ENCODE data around the gene EFCAB12.

The EFCAB12 gene

GRCh38 chr3:129461022-129461421 lies 32.6 kb upstream of the EFCAB12 start:
- no peak for TF ChIP-seq POLR2A (IDR thresholded peaks at IDR 0.05; ENCODE audit: low read length)
- peak; percentile 46 to 71 for DNase-seq

GRCh38 chr3:129460572-129460971 lies 32.1 kb upstream of the EFCAB12 start:
- DNase-seq = peak; percentile 39 to 52
- TF ChIP-seq GATA1 (IDR thresholded peaks at IDR 0.05; ENCODE audit: low read depth, low read length) (no peak), POLR2A (IDR thresholded peaks at IDR 0.05; ENCODE audit: low read length) (no peak)

DNA sequence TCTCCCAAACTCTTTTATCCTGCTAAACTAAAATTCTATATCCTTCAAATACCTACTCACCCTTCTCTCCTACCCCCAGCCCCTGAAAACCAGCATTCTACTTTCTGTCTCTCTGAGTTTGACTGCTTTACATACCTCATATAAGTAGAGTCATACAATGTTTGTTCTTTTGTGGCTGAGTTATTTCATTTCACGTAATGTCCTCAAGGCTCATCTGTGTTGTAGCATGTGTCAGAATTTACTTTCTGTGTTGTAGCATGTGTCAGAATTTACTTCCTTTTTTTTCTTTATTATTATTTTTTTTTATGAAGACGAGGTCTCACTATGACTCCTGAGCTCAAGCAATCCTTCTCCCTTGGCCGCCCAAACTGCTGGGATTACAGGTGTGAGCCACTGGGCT lies 31.7 kb upstream of the EFCAB12 start:
- TF ChIP-seq POLR2A (IDR thresholded peaks at IDR 0.05; ENCODE audit: low read length) (no peak), GATA1 (IDR thresholded peaks at IDR 0.05; ENCODE audit: low read depth, low read length) (no peak)
- DNase-seq = no peak

- no peak for TF ChIP-seq GATA1 (IDR thresholded peaks at IDR 0.05; ENCODE audit: low read depth, low read length)
- no peak for TF ChIP-seq POLR2A (IDR thresholded peaks at IDR 0.05; ENCODE audit: low read length)
- DNase-seq = peak in 1 of 2 experiments; percentile 21
Observed at GRCh38 chr3:129453732-129454131, 25.3 kb upstream of the EFCAB12 start.

GRCh38 chr3:129449279-129450115 lies 21.1 kb upstream of the EFCAB12 start:
- no peak for DNase-seq
- TF ChIP-seq POLR2A (IDR thresholded peaks at IDR 0.05; ENCODE audit: low read length) (no peak), GATA1 (IDR thresholded peaks at IDR 0.05; ENCODE audit: low read depth, low read length) (no peak)

DNA sequence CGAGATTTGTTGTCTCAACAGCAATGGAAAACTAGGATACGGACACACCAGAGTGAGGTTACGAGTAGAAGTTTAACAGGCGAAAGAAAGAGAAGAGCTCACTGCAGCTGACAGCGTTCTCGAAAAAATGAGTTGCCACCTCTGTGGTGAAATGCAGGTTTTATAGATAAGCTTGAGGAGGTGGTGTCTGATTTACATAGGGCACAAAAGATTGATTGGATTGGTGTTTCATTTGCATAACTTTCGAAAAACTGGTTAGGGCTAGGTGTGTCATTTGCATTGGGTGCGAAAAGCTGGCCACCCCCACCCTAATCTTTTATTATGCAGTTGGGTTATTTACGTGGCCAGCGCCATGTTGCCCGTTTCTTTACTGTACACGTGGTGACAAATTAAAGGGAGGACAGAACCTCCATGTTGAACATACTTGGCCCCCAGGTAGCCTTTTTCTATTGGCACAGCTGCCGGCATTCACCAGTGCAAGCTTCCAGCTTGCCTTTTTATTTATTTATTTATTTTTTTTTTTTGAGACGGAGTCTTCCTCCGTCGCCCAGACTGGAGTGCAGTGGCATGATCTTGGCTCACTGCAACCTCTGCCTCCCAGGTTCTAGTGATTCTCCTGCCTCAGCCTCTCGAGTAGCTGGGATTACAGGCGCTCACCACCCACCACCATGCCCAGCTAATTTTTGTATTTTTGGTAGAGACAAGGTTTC lies 19.9 kb upstream of the EFCAB12 start:
- no peak for TF ChIP-seq GATA1 (IDR thresholded peaks at IDR 0.05; ENCODE audit: low read depth, low read length)
- no peak for TF ChIP-seq POLR2A (IDR thresholded peaks at IDR 0.05; ENCODE audit: low read length)
- DNase-seq = no peak

DNA sequence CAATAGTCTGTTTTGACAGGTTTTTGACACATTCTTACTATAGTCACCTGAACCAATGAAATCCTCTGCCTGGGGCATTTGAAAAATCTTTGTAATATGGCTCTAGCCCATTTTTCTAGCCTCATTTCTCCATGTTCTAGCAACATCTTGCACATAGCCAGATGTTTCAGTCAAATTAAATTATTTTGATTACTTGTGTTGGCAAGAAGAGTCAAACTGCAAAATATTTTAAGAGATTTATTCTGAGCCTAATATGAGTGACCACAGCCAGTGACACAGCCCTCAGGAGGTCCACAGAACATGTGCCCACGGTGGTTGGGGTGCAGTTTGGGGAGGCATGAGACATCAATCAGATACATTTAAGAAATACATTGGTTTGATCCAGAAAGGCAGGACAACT lies 18.5 kb upstream of the EFCAB12 start:
- DNase-seq = no peak
- TF ChIP-seq POLR2A (IDR thresholded peaks at IDR 0.05; ENCODE audit: low read length) = no peak
- TF ChIP-seq GATA1 (IDR thresholded peaks at IDR 0.05; ENCODE audit: low read depth, low read length) = no peak

DNA sequence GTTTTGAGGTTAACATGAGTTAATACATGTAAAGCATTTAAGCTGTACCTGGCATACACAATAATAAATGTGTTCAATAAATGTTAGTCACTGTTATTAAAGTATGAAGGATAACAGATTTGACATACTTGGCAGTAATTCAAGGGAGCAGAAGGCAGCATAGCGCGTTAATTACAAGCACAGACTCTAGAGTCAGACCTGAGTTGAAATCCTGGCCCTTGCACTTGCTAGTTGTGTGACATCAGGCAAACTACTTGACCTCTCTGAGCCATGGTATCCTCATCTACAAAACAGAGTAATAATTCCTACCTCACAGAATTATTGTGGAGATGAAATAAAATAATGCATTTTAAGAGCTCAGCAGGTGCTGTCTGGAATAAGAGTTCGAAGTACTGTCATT lies 17.0 kb upstream of the EFCAB12 start:
- no peak for DNase-seq

DNA sequence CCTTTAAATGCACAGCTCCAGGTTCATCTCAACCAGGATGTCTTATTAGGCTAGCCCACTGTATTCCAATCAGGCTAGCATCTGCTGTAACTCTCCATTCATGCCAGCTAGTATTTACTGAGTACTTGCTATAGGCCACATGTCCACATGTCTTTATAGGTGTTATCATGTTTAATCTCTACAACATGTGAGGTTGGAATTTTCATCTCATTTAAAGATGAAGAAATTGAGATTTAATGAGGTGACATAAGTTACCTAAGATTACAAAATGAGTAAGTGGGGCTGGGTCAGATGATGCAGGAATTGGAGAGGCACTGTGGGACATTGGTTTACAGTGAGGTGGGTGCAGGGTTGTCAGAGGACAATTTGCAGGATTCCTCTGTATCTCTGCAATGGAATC lies 14.5 kb upstream of the EFCAB12 start:
- peak in 1 of 2 experiments; percentile 29 for DNase-seq
- no peak for TF ChIP-seq GATA1 (IDR thresholded peaks at IDR 0.05; ENCODE audit: low read depth, low read length)
- no peak for TF ChIP-seq POLR2A (IDR thresholded peaks at IDR 0.05; ENCODE audit: low read length)

More for the DNA sequence above, 17.0 kb upstream of the EFCAB12 start:
- TF ChIP-seq GATA1 (IDR thresholded peaks at IDR 0.05; ENCODE audit: low read depth, low read length) (no peak), POLR2A (IDR thresholded peaks at IDR 0.05; ENCODE audit: low read length) (no peak)

GRCh38 chr3:129442486-129442885 lies 14.1 kb upstream of the EFCAB12 start:
- no peak for TF ChIP-seq POLR2A (IDR thresholded peaks at IDR 0.05; ENCODE audit: low read length)
- TF ChIP-seq GATA1 (IDR thresholded peaks at IDR 0.05; ENCODE audit: low read depth, low read length) = no peak
- no peak for DNase-seq

- DNase-seq = no peak
- TF ChIP-seq GATA1 (IDR thresholded peaks at IDR 0.05; ENCODE audit: low read depth, low read length) = no peak
- no peak for TF ChIP-seq POLR2A (IDR thresholded peaks at IDR 0.05; ENCODE audit: low read length)
Observed at GRCh38 chr3:129441782-129442181, 13.3 kb upstream of the EFCAB12 start.

DNA sequence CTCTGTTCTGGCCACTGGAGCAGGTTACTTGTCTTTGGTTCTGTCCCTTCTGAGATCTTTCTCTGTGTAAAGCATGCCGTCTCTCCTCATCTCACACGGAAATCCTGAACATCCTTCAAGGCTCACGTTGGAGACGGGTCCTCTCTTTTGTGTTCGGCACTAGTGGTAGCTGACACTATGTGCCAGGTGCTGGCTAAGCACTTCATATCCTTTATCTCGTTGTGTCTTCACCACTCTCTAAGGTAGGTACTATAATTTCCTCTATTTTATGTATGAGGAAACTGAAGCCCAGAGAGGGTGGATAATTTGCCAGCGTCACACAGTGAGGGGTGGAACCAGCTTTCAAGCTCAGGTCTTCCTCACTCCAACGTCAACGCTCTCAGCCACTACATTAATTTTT lies 12.8 kb upstream of the EFCAB12 start:
- TF ChIP-seq GATA1 (IDR thresholded peaks at IDR 0.05; ENCODE audit: low read depth, low read length) (no peak), POLR2A (IDR thresholded peaks at IDR 0.05; ENCODE audit: low read length) (no peak)
- peak in 1 of 2 experiments; percentile 58 for DNase-seq

DNA sequence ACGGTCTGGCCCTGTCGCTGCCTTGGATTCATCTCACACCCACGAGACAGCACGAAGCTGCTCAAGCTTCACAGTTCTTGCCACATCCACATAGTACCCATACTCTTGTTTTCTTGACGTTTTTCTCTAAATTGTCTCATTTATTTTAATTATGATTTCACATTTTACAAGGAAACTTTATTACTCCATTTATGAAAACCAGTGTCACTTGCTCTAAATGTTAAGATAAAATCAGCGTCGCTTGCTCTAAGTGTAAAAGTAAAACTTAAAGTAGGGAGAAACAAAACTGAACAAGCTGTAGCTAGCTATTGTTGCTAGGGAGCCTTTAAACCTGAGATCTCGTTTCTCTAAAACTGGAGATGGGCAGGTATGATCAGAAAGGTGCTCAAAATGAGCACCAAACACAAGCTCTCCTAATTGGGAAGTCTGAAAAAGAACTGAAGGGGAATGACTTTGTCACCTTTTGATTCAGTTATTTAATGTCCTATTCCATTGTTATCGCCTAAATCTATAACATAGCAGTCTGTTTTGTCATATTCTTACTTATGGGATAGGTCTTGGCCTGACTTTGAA lies 12.3 kb upstream of the EFCAB12 start:
- no peak for DNase-seq
- TF ChIP-seq POLR2A (IDR thresholded peaks at IDR 0.05; ENCODE audit: low read length) (no peak), GATA1 (IDR thresholded peaks at IDR 0.05; ENCODE audit: low read depth, low read length) (no peak)

DNA sequence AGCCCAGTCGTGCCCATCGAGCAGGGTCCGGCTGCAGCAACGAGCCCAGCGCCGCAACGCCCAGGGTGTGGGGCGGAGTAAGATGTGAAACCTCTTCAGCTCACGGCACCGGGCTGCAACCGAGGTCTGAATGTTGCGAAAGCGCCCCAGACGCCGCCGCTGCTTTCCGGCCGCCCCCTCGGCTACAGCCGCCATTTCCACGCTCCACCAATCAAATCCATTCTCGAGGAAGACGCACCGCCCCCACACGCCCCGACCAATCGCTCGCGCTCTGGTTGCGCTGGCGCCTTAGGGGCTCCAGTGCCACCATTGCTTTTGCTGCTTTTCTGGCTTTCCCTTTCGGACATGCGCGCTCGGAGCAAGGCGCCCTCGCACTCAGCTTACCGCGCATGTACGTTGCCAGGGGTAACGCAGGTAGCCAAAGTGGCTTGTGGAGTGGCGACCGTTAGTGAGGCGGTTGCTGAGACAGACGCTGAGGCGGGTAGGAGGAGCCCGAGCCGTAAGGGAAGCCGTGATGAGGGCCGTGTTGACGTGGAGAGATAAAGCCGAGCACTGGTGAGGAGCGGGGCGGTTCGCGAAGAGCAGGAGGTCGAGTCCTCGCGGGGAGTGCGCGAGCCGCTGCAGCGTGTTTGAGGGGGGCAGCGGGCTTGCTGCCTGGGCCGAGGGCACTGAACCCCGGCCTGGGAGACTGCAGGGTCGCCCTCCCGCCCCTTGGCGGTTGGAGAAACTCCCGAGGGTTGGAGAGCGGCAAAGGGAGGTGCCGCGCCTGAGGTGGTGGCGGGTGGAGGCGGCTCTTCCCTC lies 11.6 kb upstream of the EFCAB12 start, which contains the start of the genes IFT122 and MBD4:
IFT122 (plus strand) TSS at position 408 of the 801 bp plus-strand sequence; CDS start at position 515, 107 bp downstream.
MBD4 (minus strand) TSS at position 132 of the 801 bp plus-strand sequence; CDS start at position 17, 115 bp downstream.
- TF ChIP-seq GATA1 (IDR thresholded peaks at IDR 0.05; ENCODE audit: low read depth, low read length) (no peak), POLR2A (IDR thresholded peaks at IDR 0.05; ENCODE audit: low read length) (peak; percentile 99)
- peak; percentile 99 to 100 for DNase-seq
